SK-N-SH (cell line): ENCODE results near the gene C3orf85. TPM values are rescaled to one million over a fixed set of nuclear protein-coding genes. Genes with fewer than 3 reads are reported as not detected.

ENCODE experiments used
- CTCF ChIA-PET: fragments of 300-600, 350-600 bp; formaldehyde crosslinking; extraction: SDS; loops from one replicate; lab custom pipeline; 2021; lab: Yijun Ruan, JAX
- POLR2A ChIA-PET: fragments of 350-600 bp; sonication (Branson Sonifier 250); formaldehyde crosslinking; extraction: SDS; loops from one replicate; lab custom pipeline; 2020; ENCODE audit warnings: antibody characterized with exemption, inconsistent platforms; lab: Yijun Ruan, JAX
- DNase-seq: peaks from one replicate; pipeline ENCODE4 v3.0.0; 2012
- H2AFZ ChIP-seq: fragments of 200-600 bp; sonication (generic); 2 replicates; pipeline ENCODE4 v1.8.1; 2016; ENCODE audit warnings: antibody characterized with exemption, mild to moderate bottlenecking, low read depth
- H3F3A ChIP-seq: fragments of 200-600 bp; sonication (generic); replicated peaks from 2 replicates; pipeline ENCODE3; 2016; ENCODE audit warnings: antibody characterized with exemption, mild to moderate bottlenecking; ENCODE audit not compliant: insufficient read depth
- H3K27ac ChIP-seq, 2 experiments: fragments of 200-500 bp in 1 of 2; fragments of 200-600 bp in 1 of 2; sonication (Bioruptor generic) in 1 of 2; sonication (generic), shearing (Covaris generic) in 1 of 2; 2 replicates each; pipeline versions ENCODE4 v1.5.1 to v1.6.1; 2014 to 2016; ENCODE audit warnings: low read depth in 2 of 2, inconsistent platforms in 1 of 2, low read length in 1 of 2, mild to moderate bottlenecking in 1 of 2, mixed read lengths in 1 of 2
- H3K27me3 ChIP-seq: fragments of 200-600 bp; sonication (generic), shearing (Covaris generic); 2 replicates; pipeline ENCODE4 v1.6.1; 2016; ENCODE audit warnings: mixed run types; ENCODE audit not compliant: insufficient read depth
- H3K36me3 ChIP-seq, 2 experiments: fragments of 200-500 bp in 1 of 2; fragments of 200-600 bp in 1 of 2; sonication (Bioruptor generic) in 1 of 2; sonication (generic) in 1 of 2; replicated peaks in 1 of 2; 2 replicates each; pipeline versions ENCODE3 to v1.5.1; 2014 to 2016; ENCODE audit warnings: low read length in 1 of 2, mild to moderate bottlenecking in 1 of 2; ENCODE audit not compliant: insufficient read depth in 2 of 2, control insufficient read depth in 1 of 2
- H3K4me1 ChIP-seq, 2 experiments: fragments of 200-500 bp in 1 of 2; fragments of 200-600 bp in 1 of 2; sonication (Bioruptor generic) in 1 of 2; sonication (generic), shearing (Covaris generic) in 1 of 2; 2 replicates each; pipeline versions ENCODE4 v1.5.1 to v1.6.1; 2014 to 2016; ENCODE audit warnings: low read depth in 1 of 2, low read length in 1 of 2, mixed run types in 1 of 2; ENCODE audit not compliant: insufficient read depth in 2 of 2, control insufficient read depth in 1 of 2
- H3K4me2 ChIP-seq: fragments of 200-600 bp; sonication (generic), shearing (Covaris generic); 2 replicates; pipeline ENCODE4 v1.6.1; 2017; ENCODE audit warnings: mixed run types
- H3K4me3 ChIP-seq, 2 experiments: fragments of 200-500 bp in 1 of 2; fragments of 200-600 bp in 1 of 2; sonication (Bioruptor generic) in 1 of 2; sonication (generic), shearing (Covaris generic) in 1 of 2; 2 replicates each; pipeline versions ENCODE4 v1.5.1 to v1.8.1; 2014 to 2016; ENCODE audit warnings: low read depth in 2 of 2, inconsistent platforms in 1 of 2, low read length in 1 of 2, mild to moderate bottlenecking in 1 of 2, mixed read lengths in 1 of 2, moderate library complexity in 1 of 2
- H3K79me2 ChIP-seq: fragments of 200-600 bp; sonication (generic); 2 replicates; pipeline ENCODE4 v1.8.1; 2017; ENCODE audit warnings: mild to moderate bottlenecking; ENCODE audit not compliant: insufficient read depth
- H3K9ac ChIP-seq: fragments of 200-600 bp; sonication (generic); 2 replicates; pipeline ENCODE4 v1.6.1; 2017; ENCODE audit warnings: mixed run types
- H3K9me2 ChIP-seq: fragments of 200-600 bp; sonication (generic); 2 replicates; pipeline ENCODE4 v1.6.1; 2017; ENCODE audit warnings: mixed run types
- H3K9me3 ChIP-seq: fragments of 200-600 bp; sonication (generic); 2 replicates; pipeline ENCODE4 v1.6.1; 2017; ENCODE audit warnings: mixed run types, mild to moderate bottlenecking, moderate library complexity
- H4K20me1 ChIP-seq: fragments of 200-600 bp; sonication (generic); 2 replicates; pipeline ENCODE4 v1.6.1; 2017; ENCODE audit warnings: mild to moderate bottlenecking, mixed run types; ENCODE audit not compliant: insufficient read depth
- ELF1 ChIP-seq: IDR thresholded peaks from 2 replicates; pipeline ENCODE4 v1.4.0; 2012
- FOSL2 ChIP-seq: IDR thresholded peaks from 2 replicates; pipeline ENCODE4 v1.4.0; 2012; ENCODE audit warnings: low read depth, mild to moderate bottlenecking, moderate library complexity, borderline replicate concordance
- FOXM1 ChIP-seq: IDR thresholded peaks from 2 replicates; pipeline ENCODE4 v1.4.0; 2012; ENCODE audit warnings: low read depth, mild to moderate bottlenecking
- GABPA ChIP-seq: IDR thresholded peaks from 2 replicates; pipeline ENCODE4 v1.4.0; 2012; ENCODE audit warnings: low read depth, mild to moderate bottlenecking
- GATA2 ChIP-seq: sonication (generic); formaldehyde crosslinking; IDR thresholded peaks from 2 replicates; pipeline ENCODE4 v1.5.0; 2020; ENCODE audit warnings: mild to moderate bottlenecking, missing genetic modification reagents
- MEF2A ChIP-seq: IDR thresholded peaks from 2 replicates; pipeline ENCODE4 v1.4.0; 2012; ENCODE audit warnings: low read depth, borderline replicate concordance
- RCOR1 ChIP-seq: fragments of 150-350 bp; IDR thresholded peaks from 2 replicates; pipeline ENCODE4 v1.6.1; 2017; ENCODE audit warnings: antibody characterized with exemption, low read length
- TAF1 ChIP-seq: IDR thresholded peaks from 2 replicates; pipeline ENCODE4 v1.6.1; 2012; ENCODE audit warnings: low read depth, mild to moderate bottlenecking, low read length, moderate library complexity, borderline replicate concordance
- TCF12 ChIP-seq: IDR thresholded peaks from 2 replicates; pipeline ENCODE4 v1.4.0; 2012
- WGBS: methylation state at CpG from one replicate; pipeline ENCODE4 v1.1.6; 2017; ENCODE audit warnings: low lambda C conversion rate; 5-methylcytosine and 5-hydroxymethylcytosine counted together
- polyA plus RNA-seq, 3 experiments: library from polyadenylated mRNA; depleted of rRNA; stranded (reverse); fragments of >200 nt; gene quantifications; 2 replicates each; pipeline ENCODE4 v1.2.3, GENCODE V29; 2012
- TF ChIP-seq, protein P1 (sequence below): IDR thresholded peaks from 2 replicates; pipeline ENCODE4 v1.4.0; 2012; ENCODE audit warnings: low read depth, borderline replicate concordance
- TF ChIP-seq, protein P2 (sequence below): IDR thresholded peaks from 2 replicates; pipeline ENCODE4 v1.4.0; 2012; ENCODE audit warnings: low read depth, borderline replicate concordance
- TF ChIP-seq, protein P3 (sequence below): IDR thresholded peaks from 2 replicates; pipeline ENCODE4 v1.4.0; 2012; ENCODE audit warnings: low read depth

C3orf85 gene
- polyA plus RNA-seq, 1 of the 3 experiments (the other 2 are of a cell fraction): not detected

DNA sequence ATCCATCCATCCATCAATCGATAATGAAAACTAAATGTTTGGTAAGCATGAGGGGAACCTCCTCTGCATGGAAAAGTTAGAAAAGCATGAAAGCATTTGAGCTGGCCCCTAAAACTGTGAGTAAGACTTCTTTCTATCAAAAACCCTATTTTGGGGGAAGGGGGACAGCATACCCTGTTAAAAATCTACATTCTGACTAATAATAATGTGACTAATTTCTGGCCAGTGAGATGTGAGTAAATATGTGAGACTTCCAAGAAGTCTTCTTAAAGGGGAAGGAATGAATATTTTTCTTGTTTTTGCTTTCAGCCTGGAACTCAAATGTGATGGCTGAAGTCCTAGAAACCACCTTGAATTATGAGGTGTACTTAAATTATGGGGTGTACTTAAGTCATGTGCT is 54.9 kb downstream of the C3orf85 start (continued):
- TF ChIP-seq FOXM1: no peak

DNA sequence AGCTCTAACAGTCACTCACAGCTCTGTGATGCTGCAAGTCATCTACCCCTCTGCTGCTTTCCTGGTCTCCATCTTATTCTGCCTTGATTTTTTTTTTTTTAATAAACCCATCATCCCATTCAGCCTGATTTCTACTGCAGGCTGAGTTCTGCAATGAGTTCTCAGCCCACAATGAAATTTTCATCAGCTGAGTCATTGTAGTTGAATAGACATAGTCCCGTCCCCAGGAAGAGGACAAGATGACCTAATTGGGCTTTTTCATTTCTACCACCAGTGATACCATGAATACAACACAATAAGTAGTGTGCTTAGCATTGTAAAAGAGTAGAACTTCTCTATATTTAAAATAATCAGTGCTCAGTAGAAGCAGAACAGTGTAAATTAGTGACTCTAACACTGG is 59.3 kb downstream of the C3orf85 start:
- Histone ChIP-seq H3K4me2 (no peak overlapping the region), H3K4me3 (no peak overlapping the region), H3K36me3 (no peaks in the 10 kb centered on the region), H3K9ac (no peak overlapping the region), H3K79me2 (no peaks in the 10 kb centered on the region), H3K4me1 (no peaks in the 10 kb centered on the region), H4K20me1 (no peaks in the 10 kb centered on the region), H3F3A (no peaks in the 10 kb centered on the region), H3K9me2 (no peaks in the 10 kb centered on the region), H3K9me3 (no peaks in the 10 kb centered on the region), H2AFZ (no peak overlapping the region; the same call in 1 of the 2 replicates), H3K27ac (no peak overlapping the region), H3K27me3 (no peaks in the 10 kb centered on the region)
- TF ChIP-seq, protein P1, sequence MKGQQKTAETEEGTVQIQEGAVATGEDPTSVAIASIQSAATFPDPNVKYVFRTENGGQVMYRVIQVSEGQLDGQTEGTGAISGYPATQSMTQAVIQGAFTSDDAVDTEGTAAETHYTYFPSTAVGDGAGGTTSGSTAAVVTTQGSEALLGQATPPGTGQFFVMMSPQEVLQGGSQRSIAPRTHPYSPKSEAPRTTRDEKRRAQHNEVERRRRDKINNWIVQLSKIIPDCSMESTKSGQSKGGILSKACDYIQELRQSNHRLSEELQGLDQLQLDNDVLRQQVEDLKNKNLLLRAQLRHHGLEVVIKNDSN: no peak
- TF ChIP-seq GATA2 (no peak), ELF1 (no peak), TCF12 (no peak), MEF2A (no peak), RCOR1 (no peak), FOXM1 (no peak), GABPA (no peak), FOSL2 (no peak), TAF1 (no peak)
- TF ChIP-seq, protein P2, sequence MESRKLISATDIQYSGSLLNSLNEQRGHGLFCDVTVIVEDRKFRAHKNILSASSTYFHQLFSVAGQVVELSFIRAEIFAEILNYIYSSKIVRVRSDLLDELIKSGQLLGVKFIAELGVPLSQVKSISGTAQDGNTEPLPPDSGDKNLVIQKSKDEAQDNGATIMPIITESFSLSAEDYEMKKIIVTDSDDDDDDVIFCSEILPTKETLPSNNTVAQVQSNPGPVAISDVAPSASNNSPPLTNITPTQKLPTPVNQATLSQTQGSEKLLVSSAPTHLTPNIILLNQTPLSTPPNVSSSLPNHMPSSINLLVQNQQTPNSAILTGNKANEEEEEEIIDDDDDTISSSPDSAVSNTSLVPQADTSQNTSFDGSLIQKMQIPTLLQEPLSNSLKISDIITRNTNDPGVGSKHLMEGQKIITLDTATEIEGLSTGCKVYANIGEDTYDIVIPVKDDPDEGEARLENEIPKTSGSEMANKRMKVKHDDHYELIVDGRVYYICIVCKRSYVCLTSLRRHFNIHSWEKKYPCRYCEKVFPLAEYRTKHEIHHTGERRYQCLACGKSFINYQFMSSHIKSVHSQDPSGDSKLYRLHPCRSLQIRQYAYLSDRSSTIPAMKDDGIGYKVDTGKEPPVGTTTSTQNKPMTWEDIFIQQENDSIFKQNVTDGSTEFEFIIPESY: no peak
- TF ChIP-seq, protein P3, sequence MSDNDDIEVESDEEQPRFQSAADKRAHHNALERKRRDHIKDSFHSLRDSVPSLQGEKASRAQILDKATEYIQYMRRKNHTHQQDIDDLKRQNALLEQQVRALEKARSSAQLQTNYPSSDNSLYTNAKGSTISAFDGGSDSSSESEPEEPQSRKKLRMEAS: no peak
- ChIA-PET POLR2A (no interaction called here), CTCF (interaction anchor here (0.6 to 1.1 kb wide), 2 partner anchors 11 to 578 kb away, joined by 3 to 4 read pairs; no protein-coding TSS in a partner anchor)
- DNase-seq: no peak
- 6% methylated on average over 1 of the region's 1 CpG for WGBS

Other genes starting within 250 kb of the C3orf85 start
- gene GUCA1C, start 182.8 kb upstream of the C3orf85 start, polyA plus RNA-seq (2012; rRNA removed): not detected in 2 replicates
- gene MORC1, start 18.6 kb upstream of the C3orf85 start, polyA plus RNA-seq (2012; rRNA removed): not detected in 2 replicates
- not detected in 2 replicates for gene DPPA2, start 179.8 kb downstream of the C3orf85 start, polyA plus RNA-seq (2012; rRNA removed)
- gene DPPA4, start 200.8 kb downstream of the C3orf85 start, polyA plus RNA-seq (2012; rRNA removed): not detected in 2 replicates